Measurements from ENCODE around the gene PHF12.
A peak's percentile ranks its signal among the peaks of the same experiment; 100 is the strongest.

The PHF12 gene

DNA sequence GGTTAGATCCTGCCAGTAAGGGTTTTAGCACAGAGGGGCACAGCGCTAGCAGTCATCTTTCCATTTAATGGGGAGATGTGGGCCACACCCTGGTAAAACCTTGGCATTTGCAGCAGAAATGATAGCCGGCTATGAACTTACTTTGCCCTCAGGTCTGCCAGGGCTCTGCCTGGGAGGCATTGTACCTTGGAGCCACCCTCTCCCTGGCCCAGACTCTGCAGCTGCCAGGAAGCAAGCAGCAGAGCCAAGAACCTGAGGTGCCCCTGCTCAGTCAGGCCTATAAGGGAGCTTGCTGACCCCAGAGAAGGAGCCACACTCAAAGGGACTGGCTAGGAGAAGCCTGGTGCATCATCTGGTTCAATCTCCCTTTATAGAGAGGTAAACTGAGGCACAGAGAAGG lies 23.7 kb upstream of the PHF12 start:
- no peak overlapping the region for H3K4me3 ChIP-seq (ENCODE audit: low read depth, low read length)
- DNase-seq (ENCODE audit: low read depth), result no peak
- no peak for TF ChIP-seq CTCF (IDR thresholded peaks at IDR 0.05; ENCODE audit: control insufficient read depth, extremely low read depth, insufficient read depth)

- DNase-seq (ENCODE audit: low read depth), result peak; percentile 67
- TF ChIP-seq CTCF (IDR thresholded peaks at IDR 0.05; ENCODE audit: control insufficient read depth, extremely low read depth, insufficient read depth), result no peak
- no peak overlapping the region for H3K4me3 ChIP-seq (ENCODE audit: low read depth, low read length)
Measured at GRCh38 chr17:28974451-28974850, 23.1 kb upstream of the PHF12 start.

DNA sequence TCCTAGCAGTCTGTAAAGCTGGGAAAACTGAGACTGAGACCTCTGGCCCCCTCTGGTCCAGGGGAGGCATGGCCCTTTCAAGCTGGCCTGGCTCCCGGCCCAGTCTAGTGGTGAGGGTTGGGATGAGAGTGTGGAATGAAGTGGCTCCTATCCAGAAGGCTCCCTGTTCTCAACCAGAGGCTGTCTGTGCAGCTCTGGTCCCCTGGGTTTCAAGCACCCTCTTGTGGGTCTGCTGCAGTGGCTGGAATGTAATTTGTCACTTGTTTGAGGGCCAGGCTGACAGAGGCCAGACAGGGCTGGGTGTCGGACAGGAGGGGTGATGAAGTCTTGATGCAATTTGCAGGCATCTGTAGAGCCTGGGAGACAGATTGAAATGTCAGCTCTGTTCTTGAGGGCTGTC lies 22.1 kb upstream of the PHF12 start:
- TF ChIP-seq CTCF (IDR thresholded peaks at IDR 0.05; ENCODE audit: control insufficient read depth, extremely low read depth, insufficient read depth), result no peak
- H3K4me3 ChIP-seq (ENCODE audit: low read depth, low read length), result no peak overlapping the region
- no peak for DNase-seq (ENCODE audit: low read depth)

- no peak for DNase-seq (ENCODE audit: low read depth)
- no peak overlapping the region for H3K4me3 ChIP-seq (ENCODE audit: low read depth, low read length)
- TF ChIP-seq CTCF (IDR thresholded peaks at IDR 0.05; ENCODE audit: control insufficient read depth, extremely low read depth, insufficient read depth), result no peak
Measured at GRCh38 chr17:28972437-28972836, 21.1 kb upstream of the PHF12 start.

DNA sequence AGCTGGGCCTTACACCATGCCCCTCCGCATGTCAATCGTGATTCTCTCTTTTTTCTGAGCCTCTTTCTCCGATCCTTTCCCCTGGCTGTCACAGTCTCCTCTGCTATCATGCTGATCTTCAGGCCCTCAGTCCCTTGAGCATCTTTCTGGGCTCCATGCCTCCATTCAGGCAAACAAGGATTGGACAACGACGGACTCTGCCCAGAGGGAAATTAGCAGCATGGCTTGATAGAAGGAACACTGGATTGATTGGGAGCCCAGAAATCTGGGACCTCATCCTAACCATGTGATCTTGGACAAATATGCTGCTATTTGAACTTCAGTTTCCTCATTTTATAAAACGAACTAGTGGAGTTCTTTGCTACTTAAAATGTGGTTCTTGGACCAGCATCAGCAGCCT lies 19.6 kb upstream of the PHF12 start:
- peak; percentile 90 for DNase-seq (ENCODE audit: low read depth)
- no peak overlapping the region for H3K4me3 ChIP-seq (ENCODE audit: low read depth, low read length)
- TF ChIP-seq CTCF (IDR thresholded peaks at IDR 0.05; ENCODE audit: control insufficient read depth, extremely low read depth, insufficient read depth), result no peak

GRCh38 chr17:28969706-28970393 lies 18.5 kb upstream of the PHF12 start:
- no peak overlapping the region for H3K4me3 ChIP-seq (ENCODE audit: low read depth, low read length)
- no peak for DNase-seq (ENCODE audit: low read depth)

More at GRCh38 chr17:28969706-28970393, 18.5 kb upstream of the PHF12 start:
- no peak for TF ChIP-seq CTCF (IDR thresholded peaks at IDR 0.05; ENCODE audit: control insufficient read depth, extremely low read depth, insufficient read depth)
